SK-N-SH (cell line): ENCODE measurements around the gene IL1RL2.

Source experiments
- CTCF ChIP-seq: fragments of 200-600 bp; sonication (generic); IDR thresholded peaks from 2 replicates; pipeline ENCODE4 v1.6.1; 2017; ENCODE audit warnings: antibody characterized with exemption, mild to moderate bottlenecking, moderate library complexity
- FOXM1 ChIP-seq: IDR thresholded peaks from 2 replicates; pipeline ENCODE4 v1.4.0; 2012; ENCODE audit warnings: low read depth, mild to moderate bottlenecking
- GABPA ChIP-seq: IDR thresholded peaks from 2 replicates; pipeline ENCODE4 v1.4.0; 2012; ENCODE audit warnings: low read depth, mild to moderate bottlenecking
- POLR2AphosphoS5 ChIP-seq: IDR thresholded peaks from 2 replicates; pipeline ENCODE4 v1.6.1; 2012; ENCODE audit warnings: low read depth, low read length
- RAD21 ChIP-seq: IDR thresholded peaks from 2 replicates; pipeline ENCODE4 v1.6.1; 2012; ENCODE audit warnings: mild to moderate bottlenecking, low read length
- SMC3 ChIP-seq: IDR thresholded peaks from 2 replicates; pipeline ENCODE4 v1.6.1; 2012; ENCODE audit warnings: low read depth, low read length, improper control_type of control experiment
- TEAD4 ChIP-seq: IDR thresholded peaks from 2 replicates; pipeline ENCODE4 v1.4.0; 2012; ENCODE audit warnings: mild to moderate bottlenecking, borderline replicate concordance; ENCODE audit not compliant: insufficient read depth
- USF1 ChIP-seq: IDR thresholded peaks from 2 replicates; pipeline ENCODE4 v1.4.0; 2012; ENCODE audit warnings: low read depth, borderline replicate concordance
- TF ChIP-seq, protein P1 (sequence below): IDR thresholded peaks from 2 replicates; pipeline ENCODE4 v1.4.0; 2012; ENCODE audit warnings: low read depth
- TF ChIP-seq, protein P2 (sequence below): fragments of 150-350 bp; IDR thresholded peaks from 2 replicates; pipeline ENCODE4 v1.6.1; 2017; ENCODE audit warnings: antibody characterized with exemption, low read length, low read depth, borderline replicate concordance

GRCh38 chr2:102143450-102143985 lies 43.3 kb upstream of the IL1RL2 start:
- TF ChIP-seq CTCF (no peak), SMC3 (no peak), RAD21 (no peak), USF1 (no peak), TEAD4 (no peak), FOXM1 (no peak), GABPA (no peak), POLR2AphosphoS5 (no peak)
- TF ChIP-seq, protein P1, sequence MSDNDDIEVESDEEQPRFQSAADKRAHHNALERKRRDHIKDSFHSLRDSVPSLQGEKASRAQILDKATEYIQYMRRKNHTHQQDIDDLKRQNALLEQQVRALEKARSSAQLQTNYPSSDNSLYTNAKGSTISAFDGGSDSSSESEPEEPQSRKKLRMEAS = no peak
- TF ChIP-seq, protein P2, sequence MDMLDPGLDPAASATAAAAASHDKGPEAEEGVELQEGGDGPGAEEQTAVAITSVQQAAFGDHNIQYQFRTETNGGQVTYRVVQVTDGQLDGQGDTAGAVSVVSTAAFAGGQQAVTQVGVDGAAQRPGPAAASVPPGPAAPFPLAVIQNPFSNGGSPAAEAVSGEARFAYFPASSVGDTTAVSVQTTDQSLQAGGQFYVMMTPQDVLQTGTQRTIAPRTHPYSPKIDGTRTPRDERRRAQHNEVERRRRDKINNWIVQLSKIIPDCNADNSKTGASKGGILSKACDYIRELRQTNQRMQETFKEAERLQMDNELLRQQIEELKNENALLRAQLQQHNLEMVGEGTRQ = no peak
